GM23248 (cell line): Measurements from ENCODE around the gene SRSF5.

Experiments used
- EZH2 ChIP-seq: fragments of 200-600 bp; sonication (generic); IDR thresholded peaks from 2 replicates; pipeline ENCODE4 v1.6.1; 2018; ENCODE audit warnings: antibody characterized with exemption, mild to moderate bottlenecking; ENCODE audit not compliant: insufficient read depth, poor library complexity, severe bottlenecking
- EZH2phosphoT487 ChIP-seq: fragments of 200-600 bp; sonication (generic); IDR thresholded peaks from 2 replicates; pipeline ENCODE4 v1.6.1; 2018; ENCODE audit warnings: antibody characterized with exemption, moderate library complexity, mild to moderate bottlenecking, low read depth; ENCODE audit not compliant: insufficient read depth

DNA sequence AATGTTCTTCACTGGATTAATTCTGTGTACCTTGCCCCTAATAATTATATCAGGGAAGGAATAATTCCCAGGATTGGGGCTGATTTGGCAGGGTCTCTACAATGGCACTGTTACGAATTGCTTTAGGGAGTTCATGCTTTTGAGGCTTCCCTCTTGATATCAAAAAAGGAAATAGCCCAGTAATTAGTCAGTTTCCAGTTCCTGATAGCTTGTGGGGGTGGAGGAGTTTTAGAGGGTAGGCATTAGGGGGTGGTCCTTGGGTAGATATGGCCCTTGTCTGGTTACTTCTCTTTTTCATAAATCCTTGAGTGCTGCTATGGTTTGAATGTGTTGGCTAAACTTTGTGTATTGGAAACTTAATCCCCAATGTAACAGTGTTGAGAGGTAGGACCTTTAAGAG lies 6.1 kb upstream of the SRSF5 start:
- TF ChIP-seq EZH2 (no peak), EZH2phosphoT487 (no peak)
